OCI-LY1 (cell line): ENCODE measurements around the gene STX3.

Experiments used
- H2AFZ ChIP-seq: fragments of 200-600 bp; sonication (generic), shearing (Covaris generic); 2 replicates; pipeline ENCODE4 v1.6.0; 2014; ENCODE audit warnings: antibody characterized with exemption, mild to moderate bottlenecking, low read length
- H3F3A ChIP-seq: fragments of 200-600 bp; sonication (generic), shearing (Covaris generic); 2 replicates; pipeline ENCODE4 v1.6.0; 2014; ENCODE audit warnings: mild to moderate bottlenecking, antibody characterized with exemption, low read length, moderate library complexity; ENCODE audit not compliant: insufficient read depth
- H3K27ac ChIP-seq: fragments of 200-600 bp; sonication (generic); 2 replicates; pipeline ENCODE4 v1.5.1; 2014; ENCODE audit warnings: low read length, mixed run types, mild to moderate bottlenecking, low read depth; ENCODE audit not compliant: poor library complexity, severe bottlenecking
- H3K27me3 ChIP-seq: fragments of 200-600 bp; sonication (generic); 2 replicates; pipeline ENCODE4 v1.6.0; 2014; ENCODE audit warnings: antibody characterized with exemption, mild to moderate bottlenecking, low read length, moderate library complexity; ENCODE audit not compliant: insufficient read depth
- H3K36me3 ChIP-seq: fragments of 200-600 bp; sonication (generic); 2 replicates; pipeline ENCODE4 v1.6.1; 2014; ENCODE audit warnings: mild to moderate bottlenecking, antibody characterized with exemption, low read length, moderate library complexity, mixed read lengths; ENCODE audit not compliant: insufficient read depth
- H3K4me1 ChIP-seq: fragments of 200-600 bp; sonication (generic); 2 replicates; pipeline ENCODE4 v1.5.1; 2014; ENCODE audit warnings: mild to moderate bottlenecking, low read length, moderate library complexity; ENCODE audit not compliant: insufficient read depth, severe bottlenecking
- H3K4me2 ChIP-seq: fragments of 200-600 bp; sonication (generic), shearing (Covaris generic); 2 replicates; pipeline ENCODE4 v1.6.1; 2014; ENCODE audit warnings: low read length
- H3K4me3 ChIP-seq: fragments of 200-600 bp; sonication (generic); 2 replicates; pipeline ENCODE4 v1.5.1; 2014; ENCODE audit warnings: low read length, low read depth, mild to moderate bottlenecking, mixed read lengths; ENCODE audit not compliant: poor library complexity, severe bottlenecking
- H3K79me2 ChIP-seq: fragments of 200-600 bp; shearing (Covaris generic); 2 replicates; pipeline ENCODE4 v1.6.1; 2016; ENCODE audit warnings: mixed run types, low read length, mixed read lengths; ENCODE audit not compliant: insufficient read depth
- H3K9ac ChIP-seq: fragments of 200-600 bp; sonication (generic), shearing (Covaris generic); 2 replicates; pipeline ENCODE4 v1.6.1; 2014; ENCODE audit warnings: mild to moderate bottlenecking, low read length, mixed read lengths
- H3K9me2 ChIP-seq: fragments of 200-600 bp; sonication (generic), shearing (Covaris generic); 2 replicates; pipeline ENCODE4 v1.6.1; 2014; ENCODE audit warnings: low read depth, mild to moderate bottlenecking, low read length, mixed read lengths
- H3K9me3 ChIP-seq: fragments of 200-600 bp; shearing (Covaris generic); 2 replicates; pipeline ENCODE4 v1.6.1; 2014; ENCODE audit warnings: low read length, mixed read lengths
- H4K20me1 ChIP-seq: fragments of 200-600 bp; sonication (generic), shearing (Covaris generic); 2 replicates; pipeline ENCODE4 v1.6.0; 2016; ENCODE audit warnings: mild to moderate bottlenecking, low read length; ENCODE audit not compliant: insufficient read depth
- EZH2 ChIP-seq: fragments of 200-600 bp; sonication (generic), shearing (Covaris generic); IDR thresholded peaks from 2 replicates; pipeline ENCODE4 v1.8.0; 2017; ENCODE audit warnings: borderline replicate concordance, mixed run types, mild to moderate bottlenecking, antibody characterized with exemption, low read length, moderate library complexity, mixed read lengths
- TF ChIP-seq, protein P1 (sequence below): fragments of 200-600 bp; sonication (generic), shearing (Covaris generic); IDR thresholded peaks from 2 replicates; pipeline ENCODE4 v1.5.1; 2017; ENCODE audit warnings: mild to moderate bottlenecking, antibody characterized with exemption, low read length, moderate library complexity, mixed read lengths

STX3 gene

DNA sequence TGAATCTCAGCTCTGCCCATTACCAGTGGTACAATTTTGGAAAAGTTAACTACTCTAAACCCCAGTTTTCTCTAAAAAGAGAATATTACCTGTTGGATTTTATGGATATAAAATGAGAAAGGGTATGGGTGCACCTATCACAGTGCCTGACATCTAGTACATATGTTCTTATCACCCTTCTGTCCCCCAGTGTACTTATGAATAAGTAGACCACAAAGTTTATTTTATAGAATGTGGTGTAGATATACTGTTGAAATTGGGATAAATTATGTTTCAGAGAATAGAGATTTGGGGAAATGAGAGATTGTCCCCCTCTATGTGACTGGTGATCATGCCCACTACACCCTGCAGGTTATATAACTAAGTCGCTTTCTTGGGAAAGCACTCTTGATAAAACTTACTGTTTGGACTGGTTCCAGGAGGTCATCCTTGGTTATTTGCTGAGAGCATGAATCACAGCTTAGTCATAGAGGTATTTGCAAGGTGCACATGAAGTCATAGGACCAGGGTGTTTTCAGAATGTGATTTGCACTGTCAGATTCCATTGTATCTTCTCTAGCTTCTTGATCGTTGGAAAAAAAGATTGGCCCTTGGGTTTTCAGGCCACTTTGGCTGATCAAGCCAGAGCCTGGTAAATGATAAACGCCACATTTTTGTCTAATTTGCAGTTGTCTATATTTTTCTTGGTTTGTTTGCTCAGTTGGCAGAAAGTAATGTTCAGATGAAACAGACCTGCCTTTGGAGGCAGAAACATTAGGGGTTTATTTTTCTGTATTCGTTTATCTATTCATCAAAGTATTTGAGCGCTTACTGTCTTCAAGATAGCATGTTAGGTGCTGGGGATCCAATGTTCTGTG lies 21.3 kb downstream of the STX3 start:
- no peak overlapping the region for H3K4me3 ChIP-seq
- H4K20me1 ChIP-seq = no peaks in the 10 kb centered on the region
- H3K79me2 ChIP-seq = no peaks in the 10 kb centered on the region
- H3K9ac ChIP-seq = no peak overlapping the region
- no peak overlapping the region for H3K27ac ChIP-seq
- H2AFZ ChIP-seq = no peak overlapping the region
- no peaks in the 10 kb centered on the region for H3K9me2 ChIP-seq
- no peaks in the 10 kb centered on the region for H3K27me3 ChIP-seq
- H3K4me1 ChIP-seq = peaks cover 13% of the 10 kb centered on the region
- no peaks in the 10 kb centered on the region for H3K36me3 ChIP-seq
- TF ChIP-seq EZH2 = no peak
- TF ChIP-seq, protein P1, sequence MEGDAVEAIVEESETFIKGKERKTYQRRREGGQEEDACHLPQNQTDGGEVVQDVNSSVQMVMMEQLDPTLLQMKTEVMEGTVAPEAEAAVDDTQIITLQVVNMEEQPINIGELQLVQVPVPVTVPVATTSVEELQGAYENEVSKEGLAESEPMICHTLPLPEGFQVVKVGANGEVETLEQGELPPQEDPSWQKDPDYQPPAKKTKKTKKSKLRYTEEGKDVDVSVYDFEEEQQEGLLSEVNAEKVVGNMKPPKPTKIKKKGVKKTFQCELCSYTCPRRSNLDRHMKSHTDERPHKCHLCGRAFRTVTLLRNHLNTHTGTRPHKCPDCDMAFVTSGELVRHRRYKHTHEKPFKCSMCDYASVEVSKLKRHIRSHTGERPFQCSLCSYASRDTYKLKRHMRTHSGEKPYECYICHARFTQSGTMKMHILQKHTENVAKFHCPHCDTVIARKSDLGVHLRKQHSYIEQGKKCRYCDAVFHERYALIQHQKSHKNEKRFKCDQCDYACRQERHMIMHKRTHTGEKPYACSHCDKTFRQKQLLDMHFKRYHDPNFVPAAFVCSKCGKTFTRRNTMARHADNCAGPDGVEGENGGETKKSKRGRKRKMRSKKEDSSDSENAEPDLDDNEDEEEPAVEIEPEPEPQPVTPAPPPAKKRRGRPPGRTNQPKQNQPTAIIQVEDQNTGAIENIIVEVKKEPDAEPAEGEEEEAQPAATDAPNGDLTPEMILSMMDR = no peak
- no peaks in the 10 kb centered on the region for H3F3A ChIP-seq
- no peaks in the 10 kb centered on the region for H3K9me3 ChIP-seq
- H3K4me2 ChIP-seq = no peak overlapping the region

DNA sequence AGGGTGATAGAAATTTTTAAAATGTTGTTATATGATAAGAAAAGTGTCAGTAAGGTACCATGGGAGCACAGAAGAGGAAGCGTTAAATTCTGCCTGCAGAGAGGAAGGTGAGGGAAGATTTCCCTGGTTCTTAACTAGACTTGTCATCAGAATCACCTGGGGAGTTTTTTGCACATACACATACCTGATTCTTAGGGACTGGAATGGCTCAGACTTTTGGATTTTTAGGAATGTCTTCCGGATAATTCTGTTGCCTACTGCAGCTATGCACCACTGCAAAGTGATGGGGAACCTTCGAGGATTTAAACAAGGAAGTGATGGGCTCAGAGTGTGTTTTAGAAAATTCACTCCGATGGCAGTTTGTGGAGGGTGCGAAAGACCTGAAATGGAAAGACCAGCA lies 21.9 kb downstream of the STX3 start:
- Histone ChIP-seq H3K4me2 (no peak overlapping the region), H2AFZ (no peak overlapping the region), H3K4me1 (peaks cover 9% of the 10 kb centered on the region), H3K9me2 (no peaks in the 10 kb centered on the region), H3K27ac (no peak overlapping the region), H3K79me2 (no peaks in the 10 kb centered on the region), H3K36me3 (no peaks in the 10 kb centered on the region), H3F3A (no peaks in the 10 kb centered on the region), H4K20me1 (no peaks in the 10 kb centered on the region), H3K27me3 (no peaks in the 10 kb centered on the region), H3K9me3 (no peaks in the 10 kb centered on the region), H3K9ac (no peak overlapping the region), H3K4me3 (no peak overlapping the region)
- TF ChIP-seq, protein P1 = no peak
- no peak for TF ChIP-seq EZH2

DNA sequence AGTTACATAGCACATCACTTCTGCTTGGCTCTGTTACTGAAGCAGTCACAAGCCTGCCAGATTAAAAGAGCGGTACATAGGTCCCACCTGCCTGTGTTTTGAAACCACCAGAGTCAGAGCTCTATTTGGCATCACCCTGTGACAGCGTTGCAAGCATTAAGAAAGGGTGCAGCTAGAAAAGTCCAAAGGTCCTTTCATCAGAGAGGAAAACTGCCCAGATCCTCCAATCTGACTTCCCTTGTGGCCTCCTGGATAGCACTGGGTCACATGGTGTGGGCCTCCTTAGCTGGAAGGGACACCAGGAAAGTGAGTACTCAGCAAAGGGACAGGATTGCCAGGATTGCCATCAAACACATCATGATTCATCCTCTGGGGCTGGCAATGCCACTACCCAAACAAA lies 22.9 kb downstream of the STX3 start:
- no peak overlapping the region for H3K4me2 ChIP-seq
- H3K9ac ChIP-seq = no peak overlapping the region
- no peak overlapping the region for H3K27ac ChIP-seq
- no peaks in the 10 kb centered on the region for H3K4me1 ChIP-seq
- no peaks in the 10 kb centered on the region for H4K20me1 ChIP-seq
- no peaks in the 10 kb centered on the region for H3F3A ChIP-seq
- no peak overlapping the region for H2AFZ ChIP-seq
- no peaks in the 10 kb centered on the region for H3K79me2 ChIP-seq
- H3K36me3 ChIP-seq = no peaks in the 10 kb centered on the region
- no peaks in the 10 kb centered on the region for H3K27me3 ChIP-seq
- no peaks in the 10 kb centered on the region for H3K9me3 ChIP-seq
- H3K4me3 ChIP-seq = no peak overlapping the region
- H3K9me2 ChIP-seq = no peaks in the 10 kb centered on the region
- TF ChIP-seq, protein P1 = no peak
- no peak for TF ChIP-seq EZH2
